RPMI8226 (cell line): Measurements from ENCODE around the gene KIAA1328.
"Not testable (repeated sequence)": the region's sequence is repeated elsewhere in the genome, so short reads cannot be mapped to it uniquely, and the experiment has no call there.

Experiments
- DNase-seq: peaks from one replicate; pipeline ENCODE4 v3.0.0-alpha.2; 2015

The KIAA1328 gene

GRCh38 chr18:37161491-37161890 is 332.6 kb downstream of the KIAA1328 start:
- no peak for DNase-seq

GRCh38 chr18:37162551-37162950 is 333.6 kb downstream of the KIAA1328 start:
- no peak for DNase-seq

GRCh38 chr18:37163119-37163518 is 334.2 kb downstream of the KIAA1328 start:
- DNase-seq, result no peak

GRCh38 chr18:37166491-37166890 is 337.6 kb downstream of the KIAA1328 start:
- DNase-seq, result no peak

- DNase-seq, result not testable (repeated sequence)
These were observed 338.0 kb downstream of the KIAA1328 start for GRCh38 chr18:37166966-37167365.

GRCh38 chr18:37170984-37171383 is 342.1 kb downstream of the KIAA1328 start:
- no peak for DNase-seq

GRCh38 chr18:37173384-37173783 is 344.5 kb downstream of the KIAA1328 start:
- no peak for DNase-seq

- DNase-seq, result no peak
These were observed 347.0 kb downstream of the KIAA1328 start for GRCh38 chr18:37175727-37176620.

GRCh38 chr18:37176621-37176934 is 347.7 kb downstream of the KIAA1328 start:
- no peak for DNase-seq

GRCh38 chr18:37179384-37179783 is 350.5 kb downstream of the KIAA1328 start:
- no peak for DNase-seq

- no peak for DNase-seq
These were observed 351.2 kb downstream of the KIAA1328 start for GRCh38 chr18:37180086-37180485.

GRCh38 chr18:37182340-37183135 is 353.6 kb downstream of the KIAA1328 start:
- DNase-seq, result no peak

GRCh38 chr18:37184209-37184868 is 355.4 kb downstream of the KIAA1328 start:
- DNase-seq, result no peak

- DNase-seq, result no peak
These were observed 359.3 kb downstream of the KIAA1328 start for GRCh38 chr18:37188016-37188791.

GRCh38 chr18:37199741-37200140 is 370.8 kb downstream of the KIAA1328 start:
- no peak for DNase-seq

- no peak for DNase-seq
These were observed 378.4 kb downstream of the KIAA1328 start for GRCh38 chr18:37207343-37207742.

GRCh38 chr18:37210781-37211180 is 381.9 kb downstream of the KIAA1328 start:
- no peak for DNase-seq

- no peak for DNase-seq
These were observed 389.2 kb downstream of the KIAA1328 start for GRCh38 chr18:37218022-37218590.

- no peak for DNase-seq
These were observed 390.3 kb downstream of the KIAA1328 start for GRCh38 chr18:37219257-37219656.

GRCh38 chr18:37222354-37222998 is 393.5 kb downstream of the KIAA1328 start:
- DNase-seq, result no peak

- DNase-seq, result no peak
These were observed 394.1 kb downstream of the KIAA1328 start for GRCh38 chr18:37222999-37223378.

- DNase-seq, result no peak
These were observed 396.4 kb downstream of the KIAA1328 start for GRCh38 chr18:37225279-37225678.
